ENCODE data around the gene NDUFAF3.
A peak's percentile ranks its signal among the peaks of the same experiment; 100 is the strongest.

The NDUFAF3 gene

GRCh38 chr3:49021813-49022687, at the start of gene NDUFAF3:
NDUFAF3 (plus strand) TSS chr3:49022121; CDS start chr3:49022145, 24 bp downstream.
- DNase-seq (ENCODE audit: low spot score): peak; percentile 93
- FAIRE-seq: peak; percentile 40

- no peak for FAIRE-seq
- no peak for DNase-seq (ENCODE audit: low spot score)
Observed at GRCh38 chr3:48974076-48974864, 47.7 kb upstream of the NDUFAF3 start.

GRCh38 chr3:48979451-48979850, 42.5 kb upstream of the NDUFAF3 start:
- DNase-seq (ENCODE audit: low spot score) (no peak), FAIRE-seq (no peak)

GRCh38 chr3:48980295-48980694, 41.6 kb upstream of the NDUFAF3 start:
- FAIRE-seq: no peak
- DNase-seq (ENCODE audit: low spot score): no peak

- DNase-seq (ENCODE audit: low spot score): no peak
- no peak for FAIRE-seq
Observed at GRCh38 chr3:48982016-48982415, 39.9 kb upstream of the NDUFAF3 start.

GRCh38 chr3:48982686-48983085, 39.2 kb upstream of the NDUFAF3 start:
- DNase-seq (ENCODE audit: low spot score) (no peak), FAIRE-seq (no peak)

- FAIRE-seq (no peak), DNase-seq (ENCODE audit: low spot score) (no peak)
Observed at GRCh38 chr3:48983096-48983495, 38.8 kb upstream of the NDUFAF3 start.

GRCh38 chr3:48984663-48985062, 37.3 kb upstream of the NDUFAF3 start:
- no peak for DNase-seq (ENCODE audit: low spot score)
- no peak for FAIRE-seq

GRCh38 chr3:48985831-48986376, 36.0 kb upstream of the NDUFAF3 start:
- FAIRE-seq (no peak), DNase-seq (ENCODE audit: low spot score) (no peak)

GRCh38 chr3:48989126-48989795, 32.7 kb upstream of the NDUFAF3 start:
- DNase-seq (ENCODE audit: low spot score): peak; percentile 29
- FAIRE-seq: no peak

- peak; percentile 91 for DNase-seq (ENCODE audit: low spot score)
- peak; percentile 83 for FAIRE-seq
Observed at GRCh38 chr3:48989796-48990635, 31.9 kb upstream of the NDUFAF3 start, which contains the start of gene P4HTM. P4HTM (plus strand) TSS chr3:48990241; CDS start chr3:48990257, 16 bp downstream.

- DNase-seq (ENCODE audit: low spot score): no peak
Observed at GRCh38 chr3:48990636-48991469, 31.1 kb upstream of the NDUFAF3 start.

GRCh38 chr3:48991851-48992545, 29.9 kb upstream of the NDUFAF3 start:
- no peak for FAIRE-seq
- DNase-seq (ENCODE audit: low spot score): no peak

More at GRCh38 chr3:48990636-48991469, 31.1 kb upstream of the NDUFAF3 start:
- FAIRE-seq: no peak

- DNase-seq (ENCODE audit: low spot score): no peak
- FAIRE-seq: no peak
Observed at GRCh38 chr3:48993834-48994233, 28.1 kb upstream of the NDUFAF3 start.

- FAIRE-seq: no peak
Observed at GRCh38 chr3:48996640-48997039, 25.3 kb upstream of the NDUFAF3 start.

GRCh38 chr3:48997102-48997635, 24.8 kb upstream of the NDUFAF3 start:
- no peak for FAIRE-seq

More at GRCh38 chr3:48996640-48997039, 25.3 kb upstream of the NDUFAF3 start:
- DNase-seq (ENCODE audit: low spot score): no peak

GRCh38 chr3:48997714-48998637, 23.9 kb upstream of the NDUFAF3 start:
- DNase-seq (ENCODE audit: low spot score) (no peak), FAIRE-seq (no peak)

More at GRCh38 chr3:48997102-48997635, 24.8 kb upstream of the NDUFAF3 start:
- no peak for DNase-seq (ENCODE audit: low spot score)
